ENCODE measurements around the gene ANO1.

ANO1 gene

DNA sequence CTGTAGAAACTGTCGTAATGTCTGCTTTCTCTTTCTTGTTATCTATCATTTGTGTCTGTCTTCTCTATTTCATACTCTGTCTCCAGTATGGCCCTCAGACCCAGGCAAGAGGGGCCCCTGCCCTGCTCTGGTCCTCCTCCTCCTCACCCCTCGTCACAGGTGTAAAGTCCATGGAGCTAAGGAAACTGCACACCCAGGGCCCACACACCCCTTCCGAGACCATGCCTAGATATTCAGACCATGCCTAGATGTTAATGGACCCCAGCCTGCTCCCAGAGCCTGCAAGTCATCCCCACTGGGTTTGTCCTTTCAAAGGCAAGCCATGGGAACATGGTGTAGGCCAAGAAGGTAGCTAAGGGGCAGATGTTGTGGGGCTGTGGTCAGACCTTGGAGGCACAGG is 24.1 kb upstream of the ANO1 start:
- no peak overlapping the region for H3K4me3 ChIP-seq (ENCODE audit: low read length)
- no peaks in the 10 kb centered on the region for H3K9me3 ChIP-seq (ENCODE audit: control insufficient read depth, insufficient read depth, low read length)
- H3K27me3 ChIP-seq (ENCODE audit: control insufficient read depth, insufficient read depth, low read length) = no peaks in the 10 kb centered on the region
- WGBS (ENCODE audit: insufficient coverage, insufficient read length) = no CpG with 5 or more reads among the region's 3 CpGs
- no peaks in the 10 kb centered on the region for H3K4me1 ChIP-seq (ENCODE audit: control insufficient read depth, insufficient read depth, low read length)
- no peak overlapping the region for H3K27ac ChIP-seq (ENCODE audit: low read length)
- no peaks in the 10 kb centered on the region for H3K36me3 ChIP-seq (ENCODE audit: control insufficient read depth, insufficient read depth, low read length)
- no peak for DNase-seq (ENCODE audit: low read depth, low spot score)

DNA sequence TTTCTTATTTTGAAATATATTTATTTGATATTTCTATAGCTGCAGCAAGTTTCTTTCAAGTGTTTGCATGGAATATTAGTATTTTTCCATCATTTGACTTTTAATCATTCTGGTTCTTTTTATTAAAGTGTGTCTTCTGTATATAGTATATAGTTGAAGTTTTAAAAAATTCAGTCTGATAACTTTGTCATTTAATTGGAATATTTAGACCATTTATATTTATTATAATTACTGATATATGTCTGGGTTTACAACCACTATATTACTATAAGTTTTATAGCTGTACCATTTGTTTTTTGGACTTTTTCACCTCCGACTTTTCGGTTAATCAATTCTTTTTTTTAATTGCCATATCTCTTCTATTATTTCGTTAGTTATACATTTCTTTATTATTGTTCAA is 22.7 kb upstream of the ANO1 start:
- no peak for DNase-seq (ENCODE audit: low read depth, low spot score)
- WGBS (ENCODE audit: insufficient coverage, insufficient read length) = no CpG with 5 or more reads among the region's 3 CpGs
- Histone ChIP-seq H3K27me3 (ENCODE audit: control insufficient read depth, insufficient read depth, low read length) (no peaks in the 10 kb centered on the region), H3K9me3 (ENCODE audit: control insufficient read depth, insufficient read depth, low read length) (no peaks in the 10 kb centered on the region), H3K4me1 (ENCODE audit: control insufficient read depth, insufficient read depth, low read length) (no peaks in the 10 kb centered on the region), H3K36me3 (ENCODE audit: control insufficient read depth, insufficient read depth, low read length) (no peaks in the 10 kb centered on the region), H3K27ac (ENCODE audit: low read length) (no peak overlapping the region), H3K4me3 (ENCODE audit: low read length) (no peak overlapping the region)

DNA sequence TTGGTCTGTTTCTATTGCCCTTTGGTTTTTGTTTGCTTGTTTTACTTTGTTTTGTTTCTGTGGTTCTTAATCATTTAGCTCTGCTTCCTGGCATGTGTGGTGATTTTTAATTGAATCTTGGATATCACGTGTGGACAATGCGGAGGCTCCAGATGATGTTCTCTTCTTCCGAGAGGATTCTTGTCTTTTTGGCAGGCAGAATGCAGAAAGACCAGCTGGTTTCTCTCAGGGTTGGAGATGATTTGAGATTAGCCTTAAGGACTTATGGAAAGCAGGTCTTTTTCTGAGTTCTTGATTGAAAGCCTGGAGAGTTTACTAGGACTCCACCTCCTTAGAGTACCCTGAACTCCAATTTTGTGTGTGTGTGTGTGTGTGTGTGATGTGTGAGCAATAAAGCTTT is 21.0 kb upstream of the ANO1 start:
- no peak for DNase-seq (ENCODE audit: low read depth, low spot score)
- Histone ChIP-seq H3K36me3 (ENCODE audit: control insufficient read depth, insufficient read depth, low read length) (no peaks in the 10 kb centered on the region), H3K4me3 (ENCODE audit: low read length) (no peak overlapping the region), H3K9me3 (ENCODE audit: control insufficient read depth, insufficient read depth, low read length) (no peaks in the 10 kb centered on the region), H3K27ac (ENCODE audit: low read length) (no peak overlapping the region), H3K4me1 (ENCODE audit: control insufficient read depth, insufficient read depth, low read length) (no peaks in the 10 kb centered on the region), H3K27me3 (ENCODE audit: control insufficient read depth, insufficient read depth, low read length) (no peaks in the 10 kb centered on the region)
- no CpG with 5 or more reads among the region's 3 CpGs for WGBS (ENCODE audit: insufficient coverage, insufficient read length)

DNA sequence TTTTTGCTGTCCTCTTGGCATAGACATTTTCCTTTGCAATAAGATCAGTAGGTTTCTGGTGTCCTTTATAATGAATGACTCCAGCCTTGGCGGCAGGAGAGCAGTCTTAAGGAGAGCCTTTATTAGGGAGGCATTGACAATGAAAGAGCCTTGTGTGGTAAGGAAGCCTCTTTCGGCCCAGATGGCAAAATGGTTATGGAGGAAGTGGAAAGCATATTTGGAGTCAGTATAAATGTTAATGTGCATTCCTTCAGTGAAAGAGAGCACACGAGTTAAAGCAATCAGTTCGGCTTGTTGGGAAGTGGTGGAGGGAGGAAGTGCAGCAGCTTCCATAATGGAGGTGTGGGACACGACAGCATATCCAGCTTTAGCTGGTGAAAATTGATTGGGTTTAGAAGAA is 18.1 kb upstream of the ANO1 start:
- no peaks in the 10 kb centered on the region for H3K9me3 ChIP-seq (ENCODE audit: control insufficient read depth, insufficient read depth, low read length)
- H3K4me1 ChIP-seq (ENCODE audit: control insufficient read depth, insufficient read depth, low read length) = no peaks in the 10 kb centered on the region
- no peak overlapping the region for H3K4me3 ChIP-seq (ENCODE audit: low read length)
- no peaks in the 10 kb centered on the region for H3K36me3 ChIP-seq (ENCODE audit: control insufficient read depth, insufficient read depth, low read length)
- WGBS (ENCODE audit: insufficient coverage, insufficient read length) = no CpG with 5 or more reads among the region's 5 CpGs
- no peak for DNase-seq (ENCODE audit: low read depth, low spot score)
- H3K27me3 ChIP-seq (ENCODE audit: control insufficient read depth, insufficient read depth, low read length) = no peaks in the 10 kb centered on the region
- no peak overlapping the region for H3K27ac ChIP-seq (ENCODE audit: low read length)

DNA sequence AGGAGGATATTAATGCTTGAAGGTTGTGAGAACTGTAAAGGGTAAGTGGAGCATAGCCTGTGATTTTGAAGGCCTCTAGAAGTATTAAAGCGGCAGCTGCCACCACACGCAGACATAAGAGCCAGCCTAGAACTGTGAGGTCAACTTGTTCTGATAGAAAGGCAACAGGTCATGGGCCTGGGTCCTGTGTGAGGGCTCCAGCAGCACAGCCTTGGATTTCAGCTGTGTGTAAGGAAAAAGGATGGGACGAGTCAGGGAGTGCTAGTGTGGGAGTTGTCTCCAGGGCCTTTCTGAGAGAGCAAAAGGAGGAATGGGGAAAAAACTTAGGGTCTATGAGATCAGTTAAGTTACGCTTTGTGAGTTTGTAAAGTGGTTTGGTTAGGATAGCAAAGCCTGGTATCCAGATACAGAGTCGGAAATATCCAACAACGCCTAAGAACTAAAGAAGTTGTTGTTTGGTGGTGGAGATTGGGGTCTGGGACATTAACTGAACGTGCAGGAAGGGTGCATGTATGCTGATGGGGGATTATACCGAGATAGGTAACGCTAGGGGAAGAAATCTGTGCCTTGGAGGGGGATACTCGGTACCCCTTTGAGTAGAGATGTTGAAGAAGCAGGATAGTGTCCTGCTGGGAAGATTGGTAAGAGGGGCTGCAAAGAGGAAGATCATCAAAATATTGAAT is 17.4 kb upstream of the ANO1 start:
- H3K27ac ChIP-seq (ENCODE audit: low read length) = no peak overlapping the region
- no CpG with 5 or more reads among the region's 10 CpGs for WGBS (ENCODE audit: insufficient coverage, insufficient read length)
- H3K4me3 ChIP-seq (ENCODE audit: low read length) = no peak overlapping the region
- DNase-seq (ENCODE audit: low read depth, low spot score) = no peak
- no peaks in the 10 kb centered on the region for H3K27me3 ChIP-seq (ENCODE audit: control insufficient read depth, insufficient read depth, low read length)
- no peaks in the 10 kb centered on the region for H3K4me1 ChIP-seq (ENCODE audit: control insufficient read depth, insufficient read depth, low read length)
- H3K9me3 ChIP-seq (ENCODE audit: control insufficient read depth, insufficient read depth, low read length) = no peaks in the 10 kb centered on the region
- no peaks in the 10 kb centered on the region for H3K36me3 ChIP-seq (ENCODE audit: control insufficient read depth, insufficient read depth, low read length)

DNA sequence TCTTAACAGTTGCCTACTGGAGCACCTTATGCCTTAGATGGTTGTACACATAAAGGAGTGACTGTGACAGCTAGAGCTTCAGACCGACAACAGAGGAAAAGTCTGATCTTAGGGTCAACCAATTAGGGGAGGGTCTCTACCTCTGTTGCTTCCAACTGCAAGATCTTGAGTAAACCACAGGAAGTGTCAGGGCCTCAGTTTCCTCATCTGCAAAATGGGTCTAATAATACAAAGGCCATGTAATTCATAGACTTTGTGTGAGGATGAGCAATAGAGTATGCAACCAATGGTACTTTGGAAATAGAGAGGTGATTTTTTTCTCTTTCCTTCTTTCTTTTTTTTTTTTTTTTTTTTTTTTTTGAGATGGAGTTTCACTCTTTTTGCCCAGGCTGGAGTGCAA is 16.4 kb upstream of the ANO1 start:
- no peaks in the 10 kb centered on the region for H3K36me3 ChIP-seq (ENCODE audit: control insufficient read depth, insufficient read depth, low read length)
- WGBS (ENCODE audit: insufficient coverage, insufficient read length) = no CpG with 5 or more reads among the region's 1 CpG
- no peak for DNase-seq (ENCODE audit: low read depth, low spot score)
- H3K27me3 ChIP-seq (ENCODE audit: control insufficient read depth, insufficient read depth, low read length) = no peaks in the 10 kb centered on the region
- H3K4me3 ChIP-seq (ENCODE audit: low read length) = no peak overlapping the region
- H3K4me1 ChIP-seq (ENCODE audit: control insufficient read depth, insufficient read depth, low read length) = no peaks in the 10 kb centered on the region; the same call in 1 of the 2 replicates
- no peaks in the 10 kb centered on the region for H3K9me3 ChIP-seq (ENCODE audit: control insufficient read depth, insufficient read depth, low read length)
- no peak overlapping the region for H3K27ac ChIP-seq (ENCODE audit: low read length)

DNA sequence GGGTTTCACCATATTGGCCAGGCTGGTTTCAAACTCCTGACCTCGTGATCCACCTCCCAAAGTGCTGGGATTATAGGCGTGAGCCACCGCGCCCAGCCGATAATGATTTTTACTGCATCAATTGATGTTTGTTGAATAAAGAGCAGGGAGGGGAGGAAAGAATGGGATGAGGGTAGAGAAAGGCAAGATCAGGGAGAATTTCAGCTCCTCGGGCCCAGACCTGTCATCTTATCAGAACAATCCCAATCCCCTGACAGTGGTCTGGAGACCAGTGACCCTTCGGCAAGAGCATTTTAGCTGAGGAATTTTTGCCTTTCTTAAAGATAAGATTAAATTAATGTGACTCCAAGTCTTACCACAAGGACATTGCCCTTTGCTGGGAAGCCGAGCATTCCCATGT is 15.0 kb upstream of the ANO1 start:
- DNase-seq (ENCODE audit: low read depth, low spot score) = no peak
- Histone ChIP-seq H3K36me3 (ENCODE audit: control insufficient read depth, insufficient read depth, low read length) (no peaks in the 10 kb centered on the region), H3K27me3 (ENCODE audit: control insufficient read depth, insufficient read depth, low read length) (no peaks in the 10 kb centered on the region), H3K27ac (ENCODE audit: low read length) (no peak overlapping the region), H3K4me1 (ENCODE audit: control insufficient read depth, insufficient read depth, low read length) (peaks cover 4% of the 10 kb centered on the region), H3K4me3 (ENCODE audit: low read length) (no peak overlapping the region), H3K9me3 (ENCODE audit: control insufficient read depth, insufficient read depth, low read length) (no peaks in the 10 kb centered on the region)
- no CpG with 5 or more reads among the region's 8 CpGs for WGBS (ENCODE audit: insufficient coverage, insufficient read length)

DNA sequence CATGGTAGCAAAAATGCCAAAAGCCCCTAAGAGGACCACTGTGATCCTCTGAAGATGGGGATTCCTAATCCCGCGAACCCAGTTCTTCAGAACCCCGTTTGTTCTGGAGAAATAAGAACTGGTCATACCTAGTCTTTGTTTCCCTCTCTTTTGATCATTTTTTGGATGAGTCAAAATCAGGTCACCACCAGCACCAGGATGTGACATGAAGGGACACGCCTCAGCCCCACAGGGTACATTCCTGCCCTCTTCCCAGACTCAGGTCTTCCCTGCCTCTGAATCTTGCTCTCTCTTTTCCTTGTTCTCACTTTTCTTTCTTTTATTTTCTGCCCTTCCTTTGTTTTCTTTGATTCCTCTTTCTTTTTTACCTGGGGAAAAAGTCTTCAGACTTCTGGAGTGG is 14.6 kb upstream of the ANO1 start:
- peaks cover 5% of the 10 kb centered on the region for H3K4me1 ChIP-seq (ENCODE audit: control insufficient read depth, insufficient read depth, low read length)
- DNase-seq (ENCODE audit: low read depth, low spot score) = no peak
- H3K27me3 ChIP-seq (ENCODE audit: control insufficient read depth, insufficient read depth, low read length) = no peaks in the 10 kb centered on the region
- no CpG with 5 or more reads among the region's 4 CpGs for WGBS (ENCODE audit: insufficient coverage, insufficient read length)
- H3K9me3 ChIP-seq (ENCODE audit: control insufficient read depth, insufficient read depth, low read length) = no peaks in the 10 kb centered on the region
- no peak overlapping the region for H3K27ac ChIP-seq (ENCODE audit: low read length)
- no peaks in the 10 kb centered on the region for H3K36me3 ChIP-seq (ENCODE audit: control insufficient read depth, insufficient read depth, low read length)
- no peak overlapping the region for H3K4me3 ChIP-seq (ENCODE audit: low read length)

DNA sequence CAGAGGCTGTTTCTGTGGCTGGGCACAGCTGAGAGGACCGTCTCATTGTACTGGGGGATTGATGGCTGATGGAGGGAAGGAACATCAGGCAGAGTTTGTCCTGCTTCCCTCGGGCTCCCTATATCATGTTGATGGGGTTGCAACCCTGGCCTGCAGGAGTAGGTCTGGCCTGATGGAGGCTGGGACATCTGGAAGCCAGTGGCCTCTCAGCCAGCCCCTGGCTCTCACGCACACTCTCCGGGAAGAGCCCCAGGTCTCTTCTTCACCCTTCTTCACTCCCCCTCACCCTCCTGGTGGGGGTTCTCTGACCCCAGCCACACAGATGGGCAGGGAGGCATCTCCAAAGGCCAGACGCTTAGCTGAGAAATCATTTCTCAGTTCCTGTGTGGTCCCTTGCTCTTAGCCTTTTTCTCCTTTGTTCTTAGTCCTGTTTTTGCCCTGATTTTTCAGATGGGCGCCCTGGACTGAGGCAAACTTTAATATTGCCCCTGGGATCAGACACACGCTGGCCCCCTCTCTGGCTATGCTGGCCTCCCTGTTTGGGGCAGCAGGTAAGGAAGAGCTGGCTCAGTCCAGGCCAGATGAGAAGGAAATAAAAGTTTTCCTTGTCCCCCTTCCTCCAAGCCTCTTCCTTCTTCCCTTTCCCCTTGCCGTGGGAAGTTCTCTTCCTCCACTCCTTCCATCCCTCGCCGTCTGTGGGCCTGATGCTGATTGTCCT is 13.9 kb upstream of the ANO1 start:
- no peaks in the 10 kb centered on the region for H3K36me3 ChIP-seq (ENCODE audit: control insufficient read depth, insufficient read depth, low read length)
- no peaks in the 10 kb centered on the region for H3K9me3 ChIP-seq (ENCODE audit: control insufficient read depth, insufficient read depth, low read length)
- DNase-seq (ENCODE audit: low read depth, low spot score) = no peak
- whole genome bisulfite sequencing (ENCODE audit: insufficient coverage, insufficient read length) = no CpG with 5 or more reads among the region's 10 CpGs
- H3K4me1 ChIP-seq (ENCODE audit: control insufficient read depth, insufficient read depth, low read length) = peaks cover 6% of the 10 kb centered on the region
- no peak overlapping the region for H3K4me3 ChIP-seq (ENCODE audit: low read length)
- H3K27ac ChIP-seq (ENCODE audit: low read length) = no peak overlapping the region
- H3K27me3 ChIP-seq (ENCODE audit: control insufficient read depth, insufficient read depth, low read length) = no peaks in the 10 kb centered on the region

DNA sequence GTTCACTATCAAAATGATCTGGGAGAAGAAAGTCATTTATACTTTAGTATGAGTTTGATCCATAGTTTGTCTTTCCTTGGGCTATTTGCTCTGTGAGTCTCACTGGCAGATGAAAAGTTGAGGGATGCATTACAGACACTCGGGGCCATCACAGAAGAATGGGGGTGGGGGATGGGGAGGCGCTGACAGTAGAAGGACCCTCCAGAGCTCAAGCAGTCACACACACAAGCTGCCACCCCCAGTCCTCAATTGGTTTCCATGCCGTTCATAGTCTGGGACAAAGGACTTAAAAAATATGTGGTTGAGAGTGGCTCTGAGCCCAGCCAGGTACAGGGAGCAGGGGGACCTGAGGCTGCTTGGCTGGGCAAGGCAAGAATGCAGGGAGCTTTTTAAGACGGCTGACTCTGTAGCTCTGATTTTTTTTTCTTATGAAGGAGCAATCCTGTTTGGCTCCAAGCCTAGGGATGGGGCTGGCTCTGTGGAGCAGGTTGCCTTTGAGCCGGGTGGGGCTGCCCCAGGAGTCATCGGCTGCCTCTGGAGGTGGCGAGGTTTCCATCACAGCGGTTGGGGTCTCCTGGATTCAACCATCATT is 13.3 kb upstream of the ANO1 start:
- no peak overlapping the region for H3K27ac ChIP-seq (ENCODE audit: low read length)
- DNase-seq (ENCODE audit: low read depth, low spot score) = no peak
- H3K36me3 ChIP-seq (ENCODE audit: control insufficient read depth, insufficient read depth, low read length) = no peaks in the 10 kb centered on the region
- no peaks in the 10 kb centered on the region for H3K9me3 ChIP-seq (ENCODE audit: control insufficient read depth, insufficient read depth, low read length)
- H3K4me3 ChIP-seq (ENCODE audit: low read length) = no peak overlapping the region
- no CpG with 5 or more reads among the region's 8 CpGs for WGBS (ENCODE audit: insufficient coverage, insufficient read length)
- no peaks in the 10 kb centered on the region for H3K27me3 ChIP-seq (ENCODE audit: control insufficient read depth, insufficient read depth, low read length)
- H3K4me1 ChIP-seq (ENCODE audit: control insufficient read depth, insufficient read depth, low read length) = peaks cover 6% of the 10 kb centered on the region
